GM06990 (cell line): ENCODE measurements around the gene NTSR1.

Experiments
- DNase-seq: peaks from one replicate; pipeline ENCODE4 v3.0.0-alpha.2; 2011; ENCODE audit not compliant: insufficient read length; ENCODE audit errors: extremely low read depth
- H3K27me3 ChIP-seq: replicated peaks from 2 replicates; pipeline ENCODE4 v1.6.0; 2011; ENCODE audit warnings: low read length; ENCODE audit not compliant: control insufficient read depth, insufficient read depth
- H3K36me3 ChIP-seq: 2 replicates; pipeline ENCODE4 v1.5.1; 2011; ENCODE audit warnings: low read length; ENCODE audit not compliant: control insufficient read depth, insufficient read depth
- H3K4me3 ChIP-seq: replicated peaks from 2 replicates; pipeline ENCODE4 v1.5.1; 2011; ENCODE audit warnings: low read depth, mild to moderate bottlenecking, control low read depth, low read length
- TF ChIP-seq, protein P1 (sequence below): IDR thresholded peaks from 2 replicates; pipeline ENCODE4 v1.5.1; 2011; ENCODE audit warnings: low read length, control low read depth, mild to moderate bottlenecking, inconsistent platforms; ENCODE audit not compliant: insufficient read depth, poor library complexity, severe bottlenecking

The NTSR1 gene

DNA sequence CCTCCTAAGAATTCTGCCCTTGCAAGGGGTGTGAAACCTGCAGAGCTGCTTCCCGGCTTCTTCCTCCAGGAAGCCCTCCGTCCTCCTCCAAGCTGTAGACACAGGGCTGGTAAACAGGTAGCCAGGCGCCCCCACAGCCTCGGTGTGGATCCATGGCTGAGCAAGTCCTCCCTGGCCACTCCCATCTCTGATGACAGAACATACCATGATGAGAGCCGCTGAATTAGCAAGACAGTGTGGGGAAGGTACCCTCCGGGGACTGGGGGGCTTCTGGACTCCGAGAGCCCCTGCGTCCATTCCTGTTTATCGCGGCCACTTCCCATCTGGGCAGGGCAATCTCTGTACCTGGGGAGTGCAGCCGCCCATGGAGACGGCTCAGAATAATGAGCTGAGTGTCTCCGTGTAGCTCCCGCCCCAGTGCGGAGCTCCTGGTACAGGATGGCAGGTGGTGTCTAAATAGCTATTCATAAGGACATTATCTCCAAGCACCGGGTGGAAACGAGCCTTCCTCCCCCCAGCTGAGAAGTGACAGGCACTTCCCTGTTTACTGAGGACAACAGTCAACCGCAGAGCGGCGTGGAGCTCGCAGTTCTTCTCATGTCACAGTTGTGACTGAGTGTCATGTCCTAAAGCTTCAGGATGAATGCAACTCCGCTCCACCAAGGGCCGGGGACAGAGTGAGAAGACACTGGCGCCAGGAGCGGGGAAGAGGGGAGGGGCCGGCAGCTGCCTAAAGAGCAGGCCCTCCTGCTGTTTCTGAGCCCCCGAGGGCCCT, 22.7 kb upstream of the NTSR1 start:
- Histone ChIP-seq H3K27me3 (no peaks in the 10 kb centered on the region), H3K36me3 (no peaks in the 10 kb centered on the region), H3K4me3 (no peak overlapping the region)
- DNase-seq = no peak
- TF ChIP-seq, protein P1, sequence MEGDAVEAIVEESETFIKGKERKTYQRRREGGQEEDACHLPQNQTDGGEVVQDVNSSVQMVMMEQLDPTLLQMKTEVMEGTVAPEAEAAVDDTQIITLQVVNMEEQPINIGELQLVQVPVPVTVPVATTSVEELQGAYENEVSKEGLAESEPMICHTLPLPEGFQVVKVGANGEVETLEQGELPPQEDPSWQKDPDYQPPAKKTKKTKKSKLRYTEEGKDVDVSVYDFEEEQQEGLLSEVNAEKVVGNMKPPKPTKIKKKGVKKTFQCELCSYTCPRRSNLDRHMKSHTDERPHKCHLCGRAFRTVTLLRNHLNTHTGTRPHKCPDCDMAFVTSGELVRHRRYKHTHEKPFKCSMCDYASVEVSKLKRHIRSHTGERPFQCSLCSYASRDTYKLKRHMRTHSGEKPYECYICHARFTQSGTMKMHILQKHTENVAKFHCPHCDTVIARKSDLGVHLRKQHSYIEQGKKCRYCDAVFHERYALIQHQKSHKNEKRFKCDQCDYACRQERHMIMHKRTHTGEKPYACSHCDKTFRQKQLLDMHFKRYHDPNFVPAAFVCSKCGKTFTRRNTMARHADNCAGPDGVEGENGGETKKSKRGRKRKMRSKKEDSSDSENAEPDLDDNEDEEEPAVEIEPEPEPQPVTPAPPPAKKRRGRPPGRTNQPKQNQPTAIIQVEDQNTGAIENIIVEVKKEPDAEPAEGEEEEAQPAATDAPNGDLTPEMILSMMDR = no peak

DNA sequence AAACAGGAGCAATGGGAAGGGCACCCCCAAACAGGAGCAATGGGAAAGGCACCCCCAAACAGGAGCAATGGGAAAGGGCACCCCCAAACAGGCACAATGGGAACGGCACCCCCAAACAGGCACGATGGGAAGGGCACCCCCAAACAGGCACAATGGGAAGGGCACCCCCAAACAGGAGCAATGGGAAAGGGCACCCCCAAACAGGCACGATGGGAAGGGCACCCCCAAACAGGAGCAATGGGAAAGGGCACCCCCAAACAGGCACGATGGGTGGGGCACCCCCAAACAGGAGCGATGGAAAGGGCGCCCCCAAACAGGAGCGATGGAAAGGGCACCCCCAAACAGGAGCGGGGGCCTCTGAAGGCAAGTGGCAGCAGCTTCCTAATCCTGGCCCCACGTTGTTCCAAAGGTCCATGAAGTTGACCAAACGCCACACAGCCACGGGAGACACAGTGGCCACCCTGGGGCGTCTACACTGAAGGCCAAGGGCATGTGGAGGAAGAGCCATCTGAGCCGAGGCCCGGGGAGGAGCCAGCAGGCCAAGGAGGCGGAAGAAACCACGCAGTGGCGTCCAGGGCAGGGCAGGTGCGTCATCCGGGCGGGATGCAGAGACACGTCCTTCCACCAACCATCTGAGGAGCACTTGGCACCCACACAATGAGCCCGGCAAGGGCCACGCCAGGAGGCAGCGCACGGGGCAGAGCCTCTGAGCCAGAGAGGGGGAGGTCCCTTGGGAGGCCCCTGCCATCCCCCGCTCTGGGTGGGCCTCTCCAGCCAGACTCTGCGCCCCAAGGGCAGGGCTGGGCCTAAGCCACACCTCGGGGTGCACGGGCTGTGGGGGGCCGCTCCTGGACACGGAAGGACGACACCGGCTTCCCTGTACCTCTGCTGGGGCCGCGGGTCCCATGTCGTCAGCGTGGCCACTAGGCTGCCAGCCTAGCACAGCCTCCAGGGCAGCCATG, 21.5 kb upstream of the NTSR1 start:
- TF ChIP-seq, protein P1 = no peak
- Histone ChIP-seq H3K27me3 (no peaks in the 10 kb centered on the region; the same call in 1 of the 2 replicates), H3K4me3 (no peak overlapping the region), H3K36me3 (no peaks in the 10 kb centered on the region)
- no peak for DNase-seq

DNA sequence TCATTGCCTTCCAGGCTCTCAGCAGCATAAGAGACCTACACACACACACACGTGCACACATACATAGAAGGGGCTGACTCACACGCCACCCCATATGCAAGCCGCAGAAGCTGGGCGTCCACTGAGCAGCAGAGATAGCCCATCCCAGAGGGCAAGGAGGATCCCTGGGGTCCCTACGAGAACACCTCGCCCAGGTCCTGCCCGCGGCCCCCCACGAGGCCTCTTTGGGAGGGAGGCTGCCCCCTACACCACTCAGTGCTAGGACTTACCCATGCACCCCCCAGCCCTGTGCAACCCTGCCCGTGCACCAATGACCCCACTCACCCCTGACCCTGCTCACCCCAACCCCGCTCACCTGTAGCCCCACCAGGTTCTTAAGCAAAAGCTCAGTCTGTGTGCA, 20.6 kb upstream of the NTSR1 start:
- no peak for DNase-seq
- Histone ChIP-seq H3K4me3 (no peak overlapping the region), H3K36me3 (no peaks in the 10 kb centered on the region), H3K27me3 (no peaks in the 10 kb centered on the region; the same call in 1 of the 2 replicates)
- TF ChIP-seq, protein P1 = no peak

DNA sequence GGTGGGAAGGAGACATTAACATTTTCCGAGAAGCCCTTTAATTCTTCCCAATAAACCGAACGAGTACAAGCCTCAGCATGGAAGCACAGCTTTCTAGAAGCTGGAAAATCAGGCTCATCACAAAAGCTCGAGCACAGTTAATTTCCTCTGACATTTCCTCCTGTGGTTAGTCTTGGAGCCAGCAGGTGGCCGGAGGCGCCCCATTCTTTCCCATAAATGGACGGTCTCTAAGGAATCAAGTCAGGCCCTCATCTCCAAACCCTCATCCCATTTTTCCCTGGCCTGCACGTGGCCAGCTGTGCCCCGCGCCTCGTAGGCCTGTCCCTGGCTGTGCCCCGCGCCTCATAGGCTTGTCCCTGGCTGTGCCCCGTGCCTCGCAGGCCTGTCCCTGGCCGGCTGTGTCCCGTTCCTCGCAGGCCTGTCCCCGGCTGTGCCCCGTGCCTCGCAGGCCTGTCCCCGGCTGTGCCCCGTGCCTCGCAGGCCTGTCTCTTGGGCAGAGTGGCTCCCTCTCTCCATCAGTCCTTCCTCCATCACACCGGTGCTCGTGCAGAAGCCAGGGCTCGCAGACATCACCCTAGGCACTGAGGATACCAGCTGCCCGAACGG, 19.7 kb upstream of the NTSR1 start:
- DNase-seq = no peak
- Histone ChIP-seq H3K4me3 (no peak overlapping the region), H3K27me3 (peaks cover 5% of the 10 kb centered on the region), H3K36me3 (no peaks in the 10 kb centered on the region)
- TF ChIP-seq, protein P1 = no peak

DNA sequence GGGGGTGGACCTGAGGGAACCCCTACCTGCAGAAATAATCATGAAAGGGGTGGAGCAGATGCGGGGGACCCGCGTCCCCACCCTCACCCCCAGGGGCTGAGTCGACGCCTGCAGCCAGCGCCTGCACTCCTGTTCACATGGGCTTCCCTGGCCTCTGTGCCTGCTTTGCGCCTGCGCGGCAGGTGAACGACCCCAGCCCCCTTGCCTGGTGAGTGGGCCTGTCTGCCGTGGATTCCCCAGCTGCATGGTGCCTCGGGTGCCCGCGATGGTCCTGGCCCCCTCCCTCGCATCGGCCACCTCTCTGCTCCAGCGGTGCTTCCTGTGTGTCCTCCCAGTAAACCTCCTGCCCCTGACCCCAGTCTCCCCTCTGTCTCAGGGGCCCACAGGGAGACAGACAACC, 18.8 kb upstream of the NTSR1 start:
- DNase-seq = no peak
- TF ChIP-seq, protein P1 = no peak
- Histone ChIP-seq H3K4me3 (no peak overlapping the region), H3K27me3 (peaks cover 5% of the 10 kb centered on the region), H3K36me3 (no peaks in the 10 kb centered on the region)
